Mesodermal cell (in vitro differentiated cells): Measurements from ENCODE around the gene NUDT19.

Experiments
- H3K27ac ChIP-seq: 2 replicates; pipeline ENCODE4 v1.7.0; 2013; ENCODE audit warnings: mild to moderate bottlenecking, low read depth, low read length, moderate library complexity; ENCODE audit not compliant: severe bottlenecking
- H3K36me3 ChIP-seq: 2 replicates; pipeline ENCODE4 v1.7.1; 2013; ENCODE audit warnings: mild to moderate bottlenecking, low read length, moderate library complexity; ENCODE audit not compliant: control insufficient read depth, insufficient read depth
- H3K4me1 ChIP-seq: one replicate; pipeline ENCODE4 v1.7.1; 2013; ENCODE audit warnings: mild to moderate bottlenecking, low read length; ENCODE audit not compliant: insufficient read depth, control insufficient read depth, poor library complexity, severe bottlenecking
- H3K4me3 ChIP-seq: 2 replicates; pipeline ENCODE4 v1.7.0; 2013; ENCODE audit warnings: low read length, control low read depth, mild to moderate bottlenecking; ENCODE audit not compliant: insufficient read depth, poor library complexity, severe bottlenecking; ENCODE audit errors: extremely low read depth
- H3K9me3 ChIP-seq: 2 replicates; pipeline ENCODE4 v1.7.1; 2013; ENCODE audit warnings: mild to moderate bottlenecking, low read length, moderate library complexity; ENCODE audit not compliant: control insufficient read depth
- WGBS, 2 experiments: methylation state at CpG; one replicate each; pipeline ENCODE4 v1.1.5; 2013; ENCODE audit warnings: missing lambda C conversion rate in 2 of 2; ENCODE audit not compliant: insufficient coverage in 2 of 2; 5-methylcytosine and 5-hydroxymethylcytosine counted together

The NUDT19 gene

GRCh38 chr19:32674931-32675719 lies 16.5 kb upstream of the NUDT19 start, which contains the start of gene ANKRD27:
Gene ANKRD27, minus strand, starts transcription at chr19:32675180. Its CDS starts 16,165 bp downstream, at chr19:32659015.
- H3K9me3 ChIP-seq: no peaks in the 10 kb centered on the region
- no peaks in the 10 kb centered on the region for H3K4me1 ChIP-seq
- no peaks in the 10 kb centered on the region for H3K36me3 ChIP-seq
- WGBS, 2 experiments: 0 to 1% methylated on average over 60 to 68 of the region's 75 CpGs
- H3K27ac ChIP-seq: no peak within 1 kb of the TSS
- H3K4me3 ChIP-seq: peak within 1 kb of the TSS; percentile 76

- H3K36me3 ChIP-seq: no peaks in the 10 kb centered on the region
- WGBS, 2 experiments: 4 to 9% methylated on average over 26 to 37 of the region's 53 CpGs
- H3K27ac ChIP-seq: no peak within 1 kb of the TSS
- H3K9me3 ChIP-seq: no peaks in the 10 kb centered on the region
- peak within 1 kb of the TSS; percentile 76 for H3K4me3 ChIP-seq
- no peaks in the 10 kb centered on the region for H3K4me1 ChIP-seq
These were observed 15.9 kb upstream of the NUDT19 start, which contains the start of gene RGS9BP for GRCh38 chr19:32675720-32676185. Gene RGS9BP, plus strand, starts transcription at chr19:32675848. Its CDS starts 416 bp downstream, at chr19:32676264.

GRCh38 chr19:32676186-32676894 lies 15.3 kb upstream of the NUDT19 start:
- no peaks in the 10 kb centered on the region for H3K4me1 ChIP-seq

GRCh38 chr19:32676895-32677359 lies 14.7 kb upstream of the NUDT19 start:
- Histone ChIP-seq H3K27ac (no peak overlapping the region), H3K4me3 (no peak overlapping the region)
- WGBS, 2 experiments: 19 to 26% methylated on average over 27 to 33 of the region's 33 CpGs

More at GRCh38 chr19:32676186-32676894, 15.3 kb upstream of the NUDT19 start:
- Histone ChIP-seq H3K27ac (no peak overlapping the region), H3K4me3 (peak overlapping the region; percentile 76), H3K9me3 (no peaks in the 10 kb centered on the region), H3K36me3 (no peaks in the 10 kb centered on the region)
- WGBS, 2 experiments: 6 to 7% methylated on average over 73 to 93 of the region's 93 CpGs

DNA sequence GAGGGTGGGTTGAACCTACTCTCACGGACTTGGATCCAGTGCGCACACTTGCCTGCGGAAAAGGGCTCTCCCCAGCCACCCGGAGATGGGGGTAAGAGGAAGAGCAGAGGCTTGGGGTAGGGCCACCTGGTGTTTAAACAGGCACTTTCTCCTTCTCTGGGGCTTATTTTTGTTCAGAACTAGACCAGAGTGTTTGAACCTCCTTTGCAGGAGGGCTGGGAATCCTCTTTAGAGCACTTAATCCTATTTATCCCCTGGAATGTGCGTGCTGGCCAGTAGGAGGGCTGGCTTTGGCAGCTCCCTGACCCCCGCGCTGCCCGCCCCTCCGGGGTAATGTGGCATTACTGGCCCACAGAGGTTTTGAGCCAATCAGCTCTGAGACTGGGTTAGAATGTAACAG lies 14.0 kb upstream of the NUDT19 start:
- H3K4me3 ChIP-seq: no peak overlapping the region
- no peaks in the 10 kb centered on the region for H3K4me1 ChIP-seq
- H3K36me3 ChIP-seq: no peaks in the 10 kb centered on the region
- WGBS, 2 experiments: 10 to 14% methylated on average over 9 of the region's 9 CpGs
- H3K27ac ChIP-seq: peak overlapping the region; percentile 49
- no peaks in the 10 kb centered on the region for H3K9me3 ChIP-seq

More at GRCh38 chr19:32676895-32677359, 14.7 kb upstream of the NUDT19 start:
- Histone ChIP-seq H3K36me3 (no peaks in the 10 kb centered on the region), H3K9me3 (no peaks in the 10 kb centered on the region), H3K4me1 (no peaks in the 10 kb centered on the region)

DNA sequence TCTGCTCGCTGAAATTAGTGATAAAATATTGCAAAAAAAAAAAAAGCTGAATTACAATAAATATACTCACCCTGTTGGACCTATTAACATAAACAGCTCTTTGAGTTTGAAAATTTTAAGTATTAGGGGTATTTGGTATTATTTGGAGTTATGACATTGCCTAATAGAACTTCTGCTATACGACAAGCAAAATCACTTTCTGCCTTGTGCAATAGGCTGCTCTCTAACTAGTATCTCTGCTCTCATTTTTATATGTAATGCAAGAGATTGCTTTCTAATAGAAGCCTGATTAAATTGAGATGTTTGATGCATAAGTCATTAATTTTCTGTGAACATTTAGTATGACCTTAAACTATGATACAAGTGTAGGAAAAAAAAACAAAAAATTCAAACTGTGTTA lies 10.6 kb upstream of the NUDT19 start:
- Histone ChIP-seq H3K9me3 (no peaks in the 10 kb centered on the region), H3K27ac (no peak overlapping the region), H3K4me1 (no peaks in the 10 kb centered on the region), H3K4me3 (no peak overlapping the region), H3K36me3 (no peaks in the 10 kb centered on the region)
- no CpG with 5 or more reads among the region's 2 CpGs for WGBS, 2 experiments

DNA sequence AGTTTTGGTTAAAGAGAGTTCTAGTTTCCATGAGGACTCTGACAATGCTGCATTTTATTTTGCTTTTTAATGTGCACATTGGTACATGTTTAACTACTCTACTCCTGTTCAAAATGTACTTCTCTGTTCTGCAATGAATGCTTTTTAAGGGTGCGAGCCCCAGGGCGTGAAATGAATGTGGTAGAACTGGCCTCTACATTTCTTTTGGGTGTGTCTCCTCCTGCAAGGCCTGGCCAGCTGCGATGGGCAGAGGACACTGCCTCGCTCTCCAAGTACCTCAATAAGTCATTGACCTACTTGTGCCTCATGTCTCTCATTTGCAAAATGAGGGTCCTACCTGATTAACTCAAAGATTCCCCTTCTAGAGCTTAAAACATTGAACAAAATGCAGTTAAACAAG lies 9.3 kb upstream of the NUDT19 start:
- H3K9me3 ChIP-seq: no peaks in the 10 kb centered on the region
- no peaks in the 10 kb centered on the region for H3K36me3 ChIP-seq
- H3K4me3 ChIP-seq: no peak overlapping the region
- 69 to 97% methylated on average over 2 to 4 of the region's 4 CpGs for WGBS, 2 experiments
- H3K27ac ChIP-seq: no peak overlapping the region
- H3K4me1 ChIP-seq: no peaks in the 10 kb centered on the region

DNA sequence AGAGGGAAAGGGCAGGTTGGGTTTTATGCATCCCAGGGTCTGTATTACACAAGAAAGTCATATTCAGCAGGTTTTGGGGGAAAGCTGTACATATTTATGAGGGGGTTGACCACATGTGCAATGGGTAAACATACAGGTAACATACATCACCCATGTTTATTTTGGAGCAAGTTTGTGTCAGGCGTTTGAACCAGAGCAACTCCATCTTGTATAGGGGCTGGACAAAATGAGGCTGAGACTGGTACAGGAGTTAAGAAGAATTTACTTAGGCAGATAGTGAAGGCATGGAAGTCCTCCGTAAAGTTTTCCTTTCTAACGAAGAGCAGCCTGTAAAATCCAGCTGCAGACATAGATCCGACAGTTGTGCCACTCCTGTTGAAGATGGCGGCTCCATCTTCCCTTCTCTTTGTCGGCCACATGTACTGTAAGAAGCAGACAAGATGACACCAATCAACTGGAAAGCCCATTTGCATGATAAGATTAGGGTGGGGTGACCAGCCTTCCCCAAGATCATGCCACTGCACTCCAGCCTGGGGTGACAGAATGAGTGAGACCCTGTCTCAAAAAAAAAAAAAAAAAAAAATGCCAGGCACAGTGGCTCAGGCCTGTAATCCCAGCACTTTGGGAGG lies 4.7 kb upstream of the NUDT19 start:
- Histone ChIP-seq H3K9me3 (no peaks in the 10 kb centered on the region), H3K4me3 (no peak overlapping the region), H3K27ac (no peak overlapping the region), H3K36me3 (no peaks in the 10 kb centered on the region), H3K4me1 (no peaks in the 10 kb centered on the region)
- 91 to 94% methylated on average over 4 to 5 of the region's 6 CpGs for WGBS, 2 experiments

GRCh38 chr19:32687681-32688080 lies 3.9 kb upstream of the NUDT19 start:
- 90 to 100% methylated on average over 1 to 2 of the region's 4 CpGs for WGBS, 2 experiments
- H3K4me3 ChIP-seq: no peak overlapping the region
- H3K36me3 ChIP-seq: no peaks in the 10 kb centered on the region
- H3K9me3 ChIP-seq: peaks cover 3% of the 10 kb centered on the region
- H3K4me1 ChIP-seq: no peaks in the 10 kb centered on the region
- H3K27ac ChIP-seq: no peak overlapping the region

- Histone ChIP-seq H3K9me3 (peaks cover 9% of the 10 kb centered on the region), H3K36me3 (no peaks in the 10 kb centered on the region), H3K27ac (no peak overlapping the region), H3K4me3 (no peak overlapping the region), H3K4me1 (no peaks in the 10 kb centered on the region)
- 89 to 92% methylated on average over 1 of the region's 1 CpG for WGBS, 2 experiments
These were observed 3.3 kb upstream of the NUDT19 start for GRCh38 chr19:32688311-32688710.
